ENCODE measurements around the gene TTC4.

Gene TTC4

GRCh38 chr1:54705153-54705552 lies 10.5 kb upstream of the TTC4 start:
- DNase-seq, result no peak

GRCh38 chr1:54706419-54706818 lies 9.2 kb upstream of the TTC4 start:
- no peak for DNase-seq

- no peak for DNase-seq
Measured at GRCh38 chr1:54708385-54708784, 7.3 kb upstream of the TTC4 start.

GRCh38 chr1:54709547-54710292 lies 5.9 kb upstream of the TTC4 start:
- DNase-seq, result no peak

GRCh38 chr1:54710434-54710833 lies 5.2 kb upstream of the TTC4 start:
- DNase-seq, result no peak

- no peak for DNase-seq
Measured at GRCh38 chr1:54710841-54711240, 4.8 kb upstream of the TTC4 start.

GRCh38 chr1:54711536-54711935 lies 4.1 kb upstream of the TTC4 start:
- no peak for DNase-seq

GRCh38 chr1:54714881-54715492 lies 674 bp upstream of the TTC4 start:
- DNase-seq, result no peak

- DNase-seq, result no peak
Measured at GRCh38 chr1:54716299-54717047, 812 bp downstream of the TTC4 start.

GRCh38 chr1:54721719-54722118 lies 6.1 kb downstream of the TTC4 start:
- DNase-seq, result no peak

- DNase-seq, result no peak
Measured at GRCh38 chr1:54723985-54724384, 8.3 kb downstream of the TTC4 start.

- no peak for DNase-seq
Measured at GRCh38 chr1:54724771-54725170, 9.1 kb downstream of the TTC4 start.

- DNase-seq, result no peak
Measured at GRCh38 chr1:54728027-54728426, 12.4 kb downstream of the TTC4 start.

- no peak for DNase-seq
Measured at GRCh38 chr1:54736685-54737084, 21.0 kb downstream of the TTC4 start.

GRCh38 chr1:54738244-54738643 lies 22.6 kb downstream of the TTC4 start:
- DNase-seq, result no peak

GRCh38 chr1:54741531-54741930 lies 25.9 kb downstream of the TTC4 start:
- no peak for DNase-seq

GRCh38 chr1:54742282-54742681 lies 26.6 kb downstream of the TTC4 start:
- DNase-seq, result no peak

- DNase-seq, result no peak
Measured at GRCh38 chr1:54743416-54744226, 28.0 kb downstream of the TTC4 start.

- DNase-seq, result no peak
Measured at GRCh38 chr1:54744696-54745095, 29.0 kb downstream of the TTC4 start.

- no peak for DNase-seq
Measured at GRCh38 chr1:54745274-54745673, 29.6 kb downstream of the TTC4 start.

GRCh38 chr1:54745864-54746263 lies 30.2 kb downstream of the TTC4 start:
- DNase-seq, result no peak

GRCh38 chr1:54748094-54748835 lies 32.6 kb downstream of the TTC4 start:
- DNase-seq, result no peak

All from cortex of kidney (tissue), 1 donor.